WTC11 (cell line): Measurements from ENCODE around the gene TLK1.

Source experiments
- CREB1 ChIP-seq: sonication (generic); formaldehyde crosslinking; IDR thresholded peaks from 2 replicates; pipeline ENCODE4 v1.8.0; 2023; ENCODE audit warnings: mild to moderate bottlenecking, missing genetic modification reagents
- CTCF ChIP-seq: fragments of 200-600 bp; IDR thresholded peaks from 2 replicates; pipeline ENCODE4 v1.8.0; 2022; ENCODE audit warnings: antibody characterized with exemption
- E2F4 ChIP-seq: sonication (generic); formaldehyde crosslinking; IDR thresholded peaks from 2 replicates; pipeline ENCODE4 v1.8.1; 2022; ENCODE audit warnings: low read depth, mild to moderate bottlenecking, moderate library complexity, missing genetic modification reagents, borderline replicate concordance
- ERG ChIP-seq: fragments of 250-450 bp; sonication (Bioruptor Pico); IDR thresholded peaks from 2 replicates; pipeline ENCODE4 v1.8.0; 2021; ENCODE audit warnings: mild to moderate bottlenecking
- HMGXB4 ChIP-seq: sonication (generic); formaldehyde crosslinking; IDR thresholded peaks from 2 replicates; pipeline ENCODE4 v1.8.1; 2023; ENCODE audit warnings: mild to moderate bottlenecking, moderate library complexity, missing genetic modification reagents
- MAX ChIP-seq: sonication (generic); formaldehyde crosslinking; IDR thresholded peaks from 2 replicates; pipeline ENCODE4 v1.8.0; 2022; ENCODE audit warnings: mild to moderate bottlenecking, missing genetic modification reagents
- MLX ChIP-seq: sonication (generic); formaldehyde crosslinking; IDR thresholded peaks from 2 replicates; pipeline ENCODE4 v1.8.1; 2023; ENCODE audit warnings: mild to moderate bottlenecking, missing genetic modification reagents, moderate library complexity
- NFE2L1 ChIP-seq: sonication (generic); formaldehyde crosslinking; IDR thresholded peaks from 2 replicates; pipeline ENCODE4 v1.8.1; 2023; ENCODE audit warnings: missing genetic modification reagents
- NR1H2 ChIP-seq: sonication (generic); formaldehyde crosslinking; IDR thresholded peaks from 2 replicates; pipeline ENCODE4 v1.9.0; 2021; ENCODE audit warnings: mild to moderate bottlenecking, moderate library complexity, missing genetic modification reagents
- NR2C2 ChIP-seq: sonication (generic); formaldehyde crosslinking; IDR thresholded peaks from 2 replicates; pipeline ENCODE4 v1.8.0; 2022; ENCODE audit warnings: mild to moderate bottlenecking, missing genetic modification reagents
- TEAD1 ChIP-seq: sonication (generic); formaldehyde crosslinking; IDR thresholded peaks from 2 replicates; pipeline ENCODE4 v1.8.0; 2022; ENCODE audit warnings: mild to moderate bottlenecking, missing genetic modification reagents
- TP53 ChIP-seq: sonication (generic); formaldehyde crosslinking; IDR thresholded peaks from 2 replicates; pipeline ENCODE4 v1.8.1; 2023; ENCODE audit warnings: mild to moderate bottlenecking, missing genetic modification reagents
- ZBTB43 ChIP-seq: sonication (generic); formaldehyde crosslinking; IDR thresholded peaks from 2 replicates; pipeline ENCODE4 v1.8.1; 2023; ENCODE audit warnings: mild to moderate bottlenecking, missing genetic modification reagents

GRCh38 chr2:171171808-171172207 lies 11.1 kb upstream of the TLK1 start:
- TF ChIP-seq E2F4 (CRISPR knock-in tag) (no peak), TP53 (CRISPR knock-in tag) (no peak), CTCF (no peak), TEAD1 (CRISPR knock-in tag) (no peak), NR1H2 (CRISPR knock-in tag) (no peak), MAX (CRISPR knock-in tag) (no peak), ERG (no peak), MLX (CRISPR knock-in tag) (no peak), HMGXB4 (CRISPR knock-in tag) (no peak), ZBTB43 (CRISPR knock-in tag) (no peak), NR2C2 (CRISPR knock-in tag) (no peak), CREB1 (CRISPR knock-in tag) (no peak), NFE2L1 (CRISPR knock-in tag) (no peak)
